COLO668 (cell line): ENCODE data around the gene SPAG9.
A peak's percentile ranks its signal among the peaks of the same experiment; 100 is the strongest.
"Not testable (repeated sequence)": the region's sequence is repeated elsewhere in the genome, so short reads cannot be mapped to it uniquely, and the experiment has no call there.

ENCODE experiments used
- DNase-seq: peaks from one replicate; lab custom pipeline; 2025; ENCODE audit not compliant: unreplicated experiment; lab: John Stamatoyannopoulos, UW

SPAG9 gene

DNA sequence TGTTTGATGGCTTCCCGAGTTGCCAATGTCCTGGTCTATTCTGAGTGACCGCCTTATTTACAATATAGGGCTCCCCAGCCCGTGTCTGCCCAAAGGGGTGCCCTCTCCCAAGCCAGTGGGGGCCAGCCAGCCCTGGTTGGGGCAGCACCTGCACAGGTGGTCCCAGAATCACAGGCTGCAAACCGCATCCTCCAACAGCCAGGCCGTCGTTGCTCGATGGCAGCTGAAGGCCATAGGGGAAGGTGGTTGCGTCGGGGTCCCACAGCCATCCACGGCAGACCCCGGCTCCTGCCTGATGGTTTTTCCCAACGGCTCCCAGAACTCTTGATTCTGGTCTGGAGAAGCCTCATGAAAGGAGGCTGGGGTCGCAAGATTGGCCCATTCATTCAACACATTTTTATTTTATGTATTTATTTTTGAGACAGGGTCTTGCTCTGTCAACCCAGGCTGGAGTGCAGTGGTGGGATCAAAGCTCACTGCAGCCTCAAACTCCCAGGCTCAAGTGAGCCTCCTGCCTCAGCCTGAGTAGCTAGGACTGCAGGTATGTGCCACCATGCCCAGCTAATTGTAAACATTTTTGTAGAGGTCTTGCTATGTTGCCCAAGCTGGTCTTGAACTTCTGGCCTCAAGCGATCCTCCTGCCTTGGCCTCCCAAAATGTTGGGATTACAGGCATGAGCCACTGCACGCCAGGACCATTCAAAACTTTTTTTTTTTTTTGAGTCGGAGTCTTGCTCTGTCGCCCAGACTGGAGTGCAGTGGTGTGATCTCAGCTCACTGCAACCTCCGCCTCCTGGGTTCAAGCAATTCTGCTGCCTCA is 175.6 kb downstream of the SPAG9 start:
- no peak for DNase-seq

DNA sequence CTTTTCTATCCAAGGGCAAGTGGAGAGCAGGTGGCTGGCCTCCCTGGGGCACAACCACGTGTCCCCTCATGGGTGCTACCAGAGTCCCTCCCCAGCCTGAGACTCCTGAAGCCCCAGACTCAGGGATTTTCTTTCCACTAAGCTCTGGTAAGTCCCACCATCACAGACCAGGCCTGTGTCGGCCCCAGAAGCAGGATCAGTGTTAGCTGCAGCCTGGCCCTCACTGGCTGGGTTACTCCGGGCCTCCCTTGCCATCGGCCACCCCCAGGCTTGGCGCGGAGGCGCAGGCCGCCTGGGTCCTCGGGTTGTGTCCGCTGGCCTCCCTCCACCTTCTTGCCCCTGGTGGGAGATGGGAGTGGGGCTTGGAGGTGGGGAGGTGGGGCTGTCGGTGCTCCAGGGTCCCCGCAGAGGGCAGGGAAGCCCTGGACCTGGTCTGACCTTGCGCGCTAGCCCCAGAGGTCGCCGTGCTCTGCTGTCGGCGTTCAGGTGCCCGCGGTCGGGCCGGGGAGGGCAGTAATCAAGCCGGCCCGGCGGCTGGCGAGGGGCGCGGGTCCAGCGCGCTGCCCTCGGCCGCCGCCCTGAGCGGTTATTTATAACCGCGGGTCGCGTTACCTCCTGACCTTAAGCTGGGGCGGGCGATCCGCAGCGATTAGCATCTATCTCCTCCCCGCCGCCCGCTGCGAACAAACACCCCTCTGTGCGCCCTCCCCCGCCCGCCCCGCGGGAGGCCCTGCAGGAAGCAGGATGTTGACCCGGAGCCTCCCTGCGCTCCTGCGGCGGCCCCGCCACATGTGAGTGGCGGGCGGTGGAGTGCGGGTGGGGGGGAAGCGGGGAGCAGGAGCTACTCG is 176.4 kb downstream of the SPAG9 start:
- DNase-seq: peak; percentile 95

DNA sequence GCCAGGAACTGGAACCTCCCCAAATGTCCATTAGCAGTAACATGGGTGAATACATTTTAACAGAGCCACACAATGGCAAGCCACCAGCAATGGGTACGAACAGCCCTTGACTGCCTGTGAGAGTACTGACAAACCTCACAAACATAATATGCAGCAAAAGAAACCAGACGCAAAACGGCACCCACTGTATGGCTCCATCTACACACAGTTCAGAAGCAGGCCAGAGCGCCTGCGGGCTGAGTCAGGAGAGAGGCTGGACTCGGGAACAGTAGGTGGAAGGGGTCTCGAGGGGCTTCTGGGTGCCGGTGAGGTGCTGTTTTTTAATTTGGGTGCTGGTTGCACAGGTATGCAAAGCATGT is 177.1 kb downstream of the SPAG9 start:
- DNase-seq: peak; percentile 39

DNA sequence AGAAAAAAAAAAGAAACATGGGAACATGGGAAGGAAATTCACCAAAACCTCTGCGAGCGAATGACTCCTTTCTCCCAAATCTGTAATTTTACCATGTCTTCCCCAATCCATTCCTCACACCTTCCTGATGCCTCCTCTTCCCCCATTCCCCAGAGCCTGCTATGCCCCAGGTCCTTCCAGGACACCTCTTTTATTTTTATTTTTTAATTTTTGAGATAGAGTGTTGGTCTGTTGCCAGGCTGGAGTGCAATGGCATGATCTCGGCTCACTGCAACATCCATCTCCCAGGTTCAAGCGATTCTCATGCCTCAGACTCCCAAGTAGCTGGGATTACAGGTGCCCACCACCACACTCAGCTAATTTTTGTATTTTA is 179.0 kb downstream of the SPAG9 start:
- DNase-seq: not testable (repeated sequence)

DNA sequence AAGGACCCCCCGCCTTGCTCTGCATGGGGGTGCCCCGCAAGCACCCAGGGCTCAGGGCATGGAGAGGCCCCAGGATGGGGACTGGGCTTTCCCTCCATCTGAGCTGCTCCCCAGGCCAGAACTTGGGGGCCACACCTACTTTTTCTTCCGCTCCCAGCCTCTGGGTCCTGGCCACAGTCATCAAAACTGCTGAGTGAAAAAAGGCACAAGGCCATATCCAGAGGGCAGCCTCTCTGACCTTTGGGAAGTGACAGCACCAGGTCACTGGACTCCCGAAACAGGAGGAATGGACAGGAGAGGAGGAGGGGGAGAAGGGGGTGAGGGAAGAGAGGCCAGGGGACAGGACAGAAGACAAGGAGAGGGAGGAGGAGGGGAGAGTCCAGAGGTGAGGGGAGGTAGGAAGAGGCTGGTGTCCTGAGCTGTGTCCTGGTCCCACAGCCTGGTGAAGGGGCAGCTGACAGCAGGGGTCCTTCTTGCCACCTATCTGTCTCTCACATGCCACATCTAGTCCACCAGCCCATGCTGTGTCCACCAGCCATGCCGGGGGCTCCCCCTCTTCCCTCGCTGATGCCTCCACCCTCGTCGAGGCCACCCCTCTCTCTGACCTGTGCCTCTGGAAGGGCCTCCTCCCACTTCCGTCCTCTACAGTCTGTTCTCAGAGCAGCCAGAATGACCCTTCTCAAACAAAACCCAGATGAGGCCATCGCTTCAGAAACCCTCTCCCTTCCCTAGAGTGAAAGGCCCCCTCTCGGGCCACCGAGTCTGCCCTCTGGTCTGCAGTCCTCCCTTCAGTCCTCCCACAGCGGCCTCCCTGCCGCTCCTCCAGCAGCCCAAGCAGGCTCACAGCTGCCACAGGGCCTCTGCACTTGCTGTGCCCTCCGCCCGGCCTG is 180.6 kb downstream of the SPAG9 start:
- DNase-seq: no peak

DNA sequence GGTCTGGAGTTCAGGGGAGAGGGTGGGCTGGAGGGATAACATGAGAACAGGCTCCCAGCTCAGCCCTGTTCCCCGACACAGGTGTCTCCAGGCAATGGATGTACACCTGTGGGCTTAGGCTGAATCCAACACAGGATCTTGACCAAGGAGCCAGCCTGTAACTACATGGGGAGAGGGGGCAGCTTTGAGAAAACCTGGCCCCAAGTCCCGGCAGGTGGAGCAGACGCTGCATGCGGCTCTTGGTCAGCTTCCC is 181.2 kb downstream of the SPAG9 start:
- no peak for DNase-seq

DNA sequence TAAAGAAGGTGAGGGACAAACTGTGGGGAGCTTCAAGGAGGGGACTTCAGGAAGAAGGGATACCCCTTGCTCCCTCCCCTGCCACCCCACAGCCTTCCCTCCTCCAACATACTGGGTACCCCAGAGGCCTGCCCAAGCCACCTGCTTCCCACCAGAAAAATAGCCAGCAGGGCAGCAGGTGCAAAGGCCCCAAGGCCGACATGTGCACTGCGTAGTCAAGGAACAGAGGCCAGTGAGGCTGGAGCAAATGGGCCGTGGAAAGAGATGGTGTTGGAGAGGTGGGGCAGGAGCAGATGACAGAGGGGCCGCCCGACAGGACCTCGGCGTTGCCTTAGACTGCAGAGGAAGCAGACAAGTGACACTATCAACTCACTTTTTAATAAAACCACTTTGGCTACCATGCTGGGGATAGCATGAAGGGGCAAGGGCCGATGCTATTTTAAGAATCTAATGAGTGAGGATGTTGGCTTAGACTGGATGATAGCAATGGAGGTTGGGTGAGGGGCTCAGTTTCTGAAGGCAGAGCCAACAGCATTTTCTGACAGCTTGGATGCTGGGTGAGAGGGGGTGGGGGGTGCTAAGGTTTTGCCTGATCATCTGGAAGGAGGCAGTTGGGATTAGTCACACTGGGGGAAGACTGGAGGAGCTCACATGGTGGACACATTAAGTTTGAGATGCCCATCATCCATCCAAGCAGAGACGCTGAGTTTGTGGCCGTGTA is 181.7 kb downstream of the SPAG9 start:
- DNase-seq: no peak

DNA sequence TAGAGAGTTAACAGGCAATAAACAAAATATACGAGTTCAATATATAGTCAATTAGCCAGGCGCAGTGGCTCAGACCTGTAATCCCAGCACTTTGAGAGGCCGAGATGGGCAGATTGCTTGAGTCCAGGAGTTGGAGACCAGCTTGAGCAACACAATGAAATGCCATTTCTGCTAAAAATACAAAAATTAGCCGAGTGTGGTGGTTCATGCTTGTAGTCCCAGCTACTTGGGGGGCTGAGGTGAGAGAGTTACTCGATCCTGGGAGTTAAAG is 184.7 kb downstream of the SPAG9 start:
- no peak for DNase-seq

DNA sequence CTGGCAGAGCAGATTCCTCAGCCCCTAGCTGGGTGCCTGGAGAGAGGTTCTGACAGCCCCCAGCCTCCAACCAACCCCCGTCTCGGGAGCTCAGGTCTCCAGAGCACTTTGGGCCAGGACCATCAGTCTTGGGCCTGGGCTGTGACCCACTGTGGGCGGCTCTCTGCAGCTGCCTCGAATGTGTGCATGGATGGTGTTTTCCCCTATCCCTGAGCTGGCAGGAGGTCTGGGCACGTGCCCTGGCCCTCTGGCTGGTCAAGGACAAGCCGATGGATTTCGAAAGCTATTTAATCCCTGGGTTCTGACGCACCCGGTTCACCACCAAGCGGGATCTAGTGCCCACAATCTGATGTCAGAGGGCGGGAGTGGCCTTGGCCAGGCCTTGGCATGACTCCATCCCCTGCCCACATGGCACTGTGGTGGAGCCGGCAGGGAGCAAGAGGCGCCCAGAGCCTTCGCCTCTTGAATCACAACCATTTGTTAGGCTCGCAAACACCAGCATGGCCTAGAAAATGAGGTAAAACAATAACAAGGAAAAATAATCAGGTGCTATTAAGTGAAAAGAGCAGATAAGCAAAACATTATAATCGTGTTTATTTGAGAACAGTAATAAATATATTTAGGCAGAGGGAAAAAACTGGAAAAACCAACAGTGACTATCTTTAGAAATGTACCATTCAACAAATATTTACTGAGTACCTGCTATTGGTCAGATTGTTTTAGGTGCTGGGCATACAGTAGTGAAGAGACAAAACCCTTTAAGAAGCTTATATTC is 185.3 kb downstream of the SPAG9 start:
- no peak for DNase-seq

DNA sequence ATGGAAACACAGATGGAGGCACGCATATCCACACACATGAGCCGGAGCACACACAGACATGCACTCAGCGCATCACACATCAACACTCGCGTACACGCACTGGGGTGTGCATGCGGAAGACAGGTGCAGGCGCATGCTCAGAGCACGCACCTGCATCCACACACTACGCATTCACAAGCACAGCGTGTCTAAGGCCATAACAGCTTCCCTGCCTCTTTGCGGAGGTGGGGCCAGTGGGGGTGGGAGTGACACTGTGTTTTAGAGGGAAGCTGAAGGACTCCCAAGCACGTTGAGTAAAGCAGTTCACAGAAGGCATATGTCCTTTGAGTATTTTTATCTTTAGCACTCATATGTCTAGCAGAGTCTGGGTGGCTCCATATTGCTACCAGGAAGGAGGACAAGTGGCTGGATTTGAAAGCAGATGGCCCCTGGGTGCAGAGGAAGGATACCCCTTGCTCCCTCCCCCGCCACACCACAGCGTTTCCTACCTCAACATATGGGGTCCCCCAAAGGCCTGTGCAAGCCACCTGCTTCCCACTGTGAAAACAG is 185.9 kb downstream of the SPAG9 start:
- DNase-seq: peak; percentile 2

DNA sequence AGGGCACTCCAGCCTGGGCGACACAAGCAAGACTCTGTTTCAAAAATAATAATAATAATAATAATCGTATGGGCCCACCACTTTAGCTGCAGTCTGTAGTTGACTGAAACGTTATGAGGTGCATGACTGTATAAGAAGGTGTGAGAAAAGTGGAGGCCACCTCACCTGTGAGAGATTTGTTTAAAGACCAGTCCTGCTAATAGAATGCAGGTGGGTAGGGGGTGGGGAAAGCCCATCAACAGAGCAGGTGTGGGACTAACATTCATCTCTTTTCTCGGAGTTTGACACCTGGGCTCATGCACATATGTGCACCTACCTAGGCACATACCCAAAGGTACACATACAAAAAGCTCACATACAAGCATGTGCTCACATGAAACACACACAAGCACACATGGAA is 186.5 kb downstream of the SPAG9 start:
- DNase-seq: no peak

DNA sequence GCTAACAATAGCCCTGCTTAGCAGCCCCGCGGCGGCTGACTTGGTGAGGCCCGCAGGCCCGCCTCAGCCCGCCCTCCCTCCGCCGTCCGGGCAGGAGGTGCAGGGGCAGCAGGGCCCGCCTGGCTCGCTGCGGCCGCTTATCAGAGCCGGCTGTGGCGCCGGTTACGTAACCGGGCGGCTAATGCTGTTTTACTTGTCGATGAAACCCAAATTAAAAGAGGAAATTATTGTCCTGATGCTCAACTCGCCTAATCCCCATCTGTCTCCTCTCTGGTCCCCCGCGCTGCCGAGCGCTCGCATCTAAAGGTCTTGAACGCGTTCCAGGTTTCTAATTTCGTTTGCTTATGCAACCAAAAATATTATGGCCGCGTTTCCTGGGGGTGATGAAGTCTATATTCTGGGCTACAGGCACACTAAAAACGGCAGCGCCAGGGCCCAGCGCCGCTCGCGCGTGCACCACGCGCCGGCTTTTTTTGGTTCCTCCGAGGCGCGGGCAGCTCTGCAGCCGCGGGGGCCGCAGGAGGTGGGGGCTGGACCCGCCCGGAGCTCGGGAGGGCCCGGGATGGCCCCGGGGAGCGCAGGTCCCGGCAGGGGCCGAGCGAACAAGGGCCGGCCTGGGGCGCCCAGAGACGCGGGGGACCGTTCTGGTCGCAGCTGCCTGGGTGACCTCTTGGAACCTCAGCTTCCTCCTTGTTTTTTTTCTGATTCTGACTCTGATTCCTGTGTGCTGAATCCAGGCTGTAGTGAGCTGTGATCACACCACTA is 189.3 kb downstream of the SPAG9 start:
- DNase-seq: peak; percentile 76

DNA sequence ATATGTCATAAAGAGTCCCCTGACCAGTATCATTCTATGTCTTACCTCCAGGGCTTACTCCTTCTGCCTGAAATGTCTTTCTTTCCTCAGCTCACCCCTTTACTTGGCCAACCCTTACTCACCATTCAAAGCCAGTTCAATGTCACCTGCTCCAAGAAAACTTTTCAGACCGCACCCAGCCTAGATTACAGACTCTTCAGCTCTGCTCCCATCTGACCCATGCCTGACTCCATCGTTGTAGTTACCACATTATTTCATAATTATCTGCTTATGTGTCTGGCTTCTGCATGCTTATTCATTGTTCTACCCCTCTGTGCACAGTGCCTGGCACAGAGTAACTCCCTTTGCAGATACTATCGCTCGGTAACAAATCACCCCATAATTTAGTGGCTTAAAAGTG is 192.0 kb downstream of the SPAG9 start:
- DNase-seq: no peak

DNA sequence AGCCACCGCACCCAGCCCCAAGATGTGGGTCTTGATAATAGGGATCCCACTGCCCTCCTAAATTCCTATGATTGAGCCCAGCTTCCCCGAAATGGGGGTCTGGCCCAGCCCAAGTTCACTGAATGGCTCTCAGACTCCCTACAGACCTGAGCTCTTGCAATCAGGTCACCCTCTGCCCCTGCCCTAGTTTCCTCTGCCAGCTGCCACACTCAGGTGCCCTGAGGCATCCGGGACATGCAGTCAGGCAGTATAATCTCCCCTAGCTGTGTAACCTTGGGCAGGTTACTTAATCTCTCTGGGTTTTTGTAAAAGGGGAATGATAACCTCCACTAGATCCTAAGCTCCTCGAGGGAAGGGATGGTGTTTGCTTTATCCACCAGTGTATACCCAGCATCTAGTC is 193.4 kb downstream of the SPAG9 start:
- DNase-seq: no peak

DNA sequence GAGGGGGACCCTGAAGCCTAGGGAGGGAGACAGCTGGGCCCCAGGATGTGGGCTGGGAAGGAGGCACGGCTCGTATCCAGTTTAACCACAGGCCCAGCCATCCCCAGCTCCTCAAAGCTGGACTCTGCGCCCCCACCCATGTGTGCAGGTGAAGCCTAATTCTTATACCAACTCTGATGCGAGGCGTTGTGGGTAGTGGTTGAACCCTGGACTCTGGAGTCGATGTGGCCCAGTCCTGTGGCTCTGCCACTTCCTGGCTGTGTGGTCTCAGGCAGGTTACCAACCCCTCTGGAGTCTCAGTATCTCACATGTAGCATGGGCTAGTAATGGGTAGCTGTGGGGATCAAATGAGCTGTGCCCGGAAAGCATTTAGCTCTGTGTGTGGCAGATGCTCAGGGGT is 194.1 kb downstream of the SPAG9 start:
- no peak for DNase-seq

DNA sequence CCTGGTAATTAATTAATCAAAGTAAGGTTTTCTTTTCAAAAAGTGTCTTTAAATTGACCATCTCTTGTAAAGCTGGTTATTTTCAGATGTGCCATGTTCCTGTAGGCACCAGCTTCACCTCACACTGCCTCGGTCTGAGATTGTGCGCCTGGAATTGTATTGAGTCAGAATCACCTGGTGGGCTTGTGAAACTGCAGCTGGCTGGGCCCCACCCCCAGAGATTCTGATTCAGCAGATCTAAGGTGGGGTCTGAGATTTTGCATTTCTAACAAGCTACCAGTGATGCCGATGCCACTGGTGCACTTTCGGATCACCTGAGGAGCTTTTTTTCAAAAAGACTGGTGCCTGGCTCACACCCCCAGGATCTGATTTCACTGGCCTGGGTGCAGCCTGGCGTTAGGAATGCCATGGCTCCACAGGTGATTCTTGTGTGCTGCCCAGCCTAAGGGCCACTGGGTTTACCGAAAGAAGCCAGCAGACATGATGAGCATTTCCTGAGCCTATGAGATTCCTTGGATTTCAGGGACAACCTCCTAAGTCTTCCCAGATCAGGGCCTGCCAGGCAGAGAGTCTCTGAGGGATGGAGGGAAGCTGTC is 195.3 kb downstream of the SPAG9 start:
- no peak for DNase-seq

DNA sequence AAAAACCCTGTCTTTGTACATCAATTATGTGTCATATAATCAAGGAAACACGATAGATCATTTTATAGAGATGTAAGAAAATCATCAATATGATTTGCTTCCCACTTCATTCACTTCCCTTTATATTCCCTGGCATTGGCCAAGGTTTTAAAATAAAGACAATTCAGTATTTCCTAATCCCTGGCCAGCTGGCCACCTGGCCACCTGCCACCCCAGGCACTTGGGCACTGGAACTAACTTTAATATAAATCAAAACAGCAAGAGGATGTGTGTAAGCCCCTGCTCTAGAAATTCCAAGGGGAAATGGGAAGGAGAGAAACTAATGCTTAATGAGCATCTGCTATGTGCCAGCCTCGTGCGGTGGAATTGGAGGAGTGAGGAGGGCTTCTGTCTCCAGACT is 195.9 kb downstream of the SPAG9 start:
- DNase-seq: no peak

DNA sequence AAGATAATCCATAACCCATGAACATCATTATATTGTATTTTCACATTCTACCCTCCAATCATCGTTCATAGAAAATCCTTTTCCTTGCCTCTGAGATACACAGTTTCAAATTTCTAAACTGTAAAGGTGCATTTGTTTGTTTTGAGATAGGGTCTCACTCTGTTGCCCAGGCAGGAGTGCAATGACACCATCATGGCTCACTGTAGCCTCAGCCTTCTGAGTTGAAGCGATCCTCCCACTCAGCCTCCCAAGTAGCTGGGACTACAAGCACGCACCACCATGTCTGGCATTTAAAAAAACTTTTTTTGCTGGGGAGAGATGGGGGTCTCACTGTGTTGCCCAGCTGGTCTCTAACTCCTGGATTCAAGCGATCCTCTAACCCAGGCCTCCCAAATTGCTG is 196.4 kb downstream of the SPAG9 start:
- DNase-seq: no peak

DNA sequence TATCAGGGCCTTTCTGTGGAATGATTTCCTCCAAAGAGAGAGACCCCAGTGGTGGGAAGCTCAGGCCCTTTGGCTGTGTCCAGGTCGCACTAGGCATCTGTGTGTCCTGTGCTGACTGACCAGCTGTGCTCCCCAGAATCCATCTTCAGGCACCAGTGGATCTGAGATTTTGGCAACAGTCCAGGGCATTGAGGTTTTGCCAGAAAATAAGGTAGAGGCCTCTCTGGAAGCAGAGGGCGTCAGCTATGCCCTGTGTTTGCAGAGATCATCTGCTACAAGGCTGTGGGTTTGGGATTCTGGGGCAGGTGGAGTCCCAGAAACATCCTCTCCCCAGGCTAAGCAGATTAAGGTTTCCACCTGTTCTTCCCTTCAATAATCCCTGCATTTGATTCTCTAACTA is 197.1 kb downstream of the SPAG9 start:
- peak; percentile 59 for DNase-seq
